Sigmoid colon (tissue), 3 donors: ENCODE measurements around the gene RP2.

Experiments
- CTCF ChIP-seq, 4 experiments: fragments of 450-650 bp in 3 of 4; fragments of 200-600 bp in 1 of 4; IDR thresholded peaks; one replicate each; pipeline ENCODE4 v1.5.1; 2016 to 2019; ENCODE audit warnings: antibody characterized with exemption in 4 of 4, mild to moderate bottlenecking in 3 of 4, moderate library complexity in 2 of 4
- POLR2A ChIP-seq, 2 donors: fragments of 450-650 bp; IDR thresholded peaks; one replicate each; pipeline ENCODE4 v1.6.1; 2016; ENCODE audit warnings: antibody characterized with exemption in 2 of 2, mild to moderate bottlenecking in 2 of 2, moderate library complexity in 2 of 2

GRCh38 chrX:46803140-46803539 lies 33.7 kb upstream of the RP2 start:
- no peak for TF ChIP-seq POLR2A (IDR thresholded peaks at IDR 0.05)
- TF ChIP-seq CTCF (IDR thresholded peaks at IDR 0.05), result no peak
